H9 (cell line): ENCODE data around the gene PIEZO2. TPM values are rescaled to one million over a fixed set of nuclear protein-coding genes. Genes with fewer than 3 reads are reported as not detected.
"Not testable (repeated sequence)": the region's sequence is repeated elsewhere in the genome, so short reads cannot be mapped to it uniquely, and the experiment has no call there.

Source experiments
- DNase-seq: peaks from one replicate; pipeline ENCODE4 v3.0.0-alpha.2; 2017
- H2AFZ ChIP-seq: one replicate; pipeline ENCODE4 v1.6.1; 2013; ENCODE audit warnings: mild to moderate bottlenecking, low read length, control low read depth, moderate library complexity
- H2AK5ac ChIP-seq: 2 replicates; pipeline ENCODE4 v1.6.1; 2013; ENCODE audit warnings: low read length, control low read depth, mixed read lengths; ENCODE audit not compliant: insufficient read length
- H2BK120ac ChIP-seq: one replicate; pipeline ENCODE4 v1.6.1; 2013; ENCODE audit warnings: low read depth, mild to moderate bottlenecking, low read length, control low read depth, inconsistent platforms; ENCODE audit not compliant: poor library complexity, severe bottlenecking
- H2BK12ac ChIP-seq: 2 replicates; pipeline ENCODE4 v1.6.1; 2013; ENCODE audit warnings: low read length, control low read depth, mixed read lengths, low read depth; ENCODE audit not compliant: insufficient read length
- H2BK15ac ChIP-seq: 2 replicates; pipeline ENCODE4 v1.6.1; 2013; ENCODE audit warnings: low read depth, low read length, control low read depth
- H2BK20ac ChIP-seq: one replicate; pipeline ENCODE4 v1.6.1; 2013; ENCODE audit warnings: low read depth, mild to moderate bottlenecking, low read length, control low read depth, inconsistent platforms; ENCODE audit not compliant: poor library complexity, severe bottlenecking
- H2BK5ac ChIP-seq: 2 replicates; pipeline ENCODE4 v1.6.1; 2013; ENCODE audit warnings: low read length, control low read depth, mixed read lengths; ENCODE audit not compliant: insufficient read length
- H3K14ac ChIP-seq: 2 replicates; pipeline ENCODE4 v1.6.1; 2013; ENCODE audit warnings: low read length, control low read depth; ENCODE audit not compliant: insufficient read depth
- H3K18ac ChIP-seq: 2 replicates; pipeline ENCODE4 v1.6.1; 2013; ENCODE audit warnings: low read depth, mild to moderate bottlenecking, mixed read lengths, low read length, control low read depth; ENCODE audit not compliant: insufficient read length
- H3K23ac ChIP-seq: 2 replicates; pipeline ENCODE4 v1.6.1; 2013; ENCODE audit warnings: low read length, control low read depth, mixed read lengths, low read depth; ENCODE audit not compliant: insufficient read length
- H3K23me2 ChIP-seq: 2 replicates; pipeline ENCODE4 v1.6.1; 2013; ENCODE audit warnings: low read depth, mild to moderate bottlenecking, mixed read lengths, low read length, control low read depth; ENCODE audit not compliant: insufficient read length, poor library complexity, severe bottlenecking
- H3K27ac ChIP-seq: 2 replicates; pipeline ENCODE4 v1.5.1; 2013; ENCODE audit warnings: low read length, control low read depth, mixed read lengths, low read depth; ENCODE audit not compliant: insufficient read length
- H3K27me3 ChIP-seq: 2 replicates; pipeline ENCODE4 v1.6.1; 2013; ENCODE audit warnings: low read length, control low read depth, inconsistent platforms; ENCODE audit not compliant: insufficient read depth
- H3K4ac ChIP-seq: 2 replicates; pipeline ENCODE4 v1.6.1; 2013; ENCODE audit warnings: low read depth, mild to moderate bottlenecking, control low read depth, inconsistent platforms, low read length, moderate library complexity
- H3K4me1 ChIP-seq: 2 replicates; pipeline ENCODE4 v1.6.1; 2013; ENCODE audit warnings: low read length, control low read depth, inconsistent platforms; ENCODE audit not compliant: insufficient read depth
- H3K4me2 ChIP-seq: 2 replicates; pipeline ENCODE4 v1.6.1; 2013; ENCODE audit warnings: low read length, control low read depth, mixed read lengths; ENCODE audit not compliant: insufficient read length, insufficient read depth
- H3K56ac ChIP-seq: 2 replicates; pipeline ENCODE4 v1.6.1; 2013; ENCODE audit warnings: low read depth, mild to moderate bottlenecking, mixed read lengths, low read length, control low read depth; ENCODE audit not compliant: insufficient read length
- H3K79me1 ChIP-seq: 2 replicates; pipeline ENCODE4 v1.6.1; 2013; ENCODE audit warnings: low read depth, mild to moderate bottlenecking, moderate library complexity, low read length, control low read depth, inconsistent platforms; ENCODE audit not compliant: insufficient read depth, poor library complexity, severe bottlenecking
- H3K79me2 ChIP-seq: 2 replicates; pipeline ENCODE4 v1.6.1; 2013; ENCODE audit warnings: low read length, control low read depth, inconsistent platforms; ENCODE audit not compliant: insufficient read depth
- H3K9ac ChIP-seq: 2 replicates; pipeline ENCODE4 v1.6.1; 2013; ENCODE audit warnings: low read length, control low read depth, mixed read lengths; ENCODE audit not compliant: insufficient read length; ENCODE audit errors: extremely low read depth
- H3K9me3 ChIP-seq: one replicate; pipeline ENCODE4 v1.6.1; 2013; ENCODE audit warnings: low read depth, low read length, inconsistent platforms; ENCODE audit not compliant: control insufficient read depth
- H3T11ph ChIP-seq: one replicate; pipeline ENCODE4 v1.6.1; 2013; ENCODE audit warnings: mild to moderate bottlenecking, low read length, control low read depth, inconsistent platforms
- H4K20me1 ChIP-seq: one replicate; pipeline ENCODE4 v1.6.1; 2013; ENCODE audit not compliant: control insufficient read depth, insufficient read length, insufficient read depth
- H4K5ac ChIP-seq: 2 replicates; pipeline ENCODE4 v1.6.1; 2013; ENCODE audit warnings: low read depth, mild to moderate bottlenecking, mixed read lengths, low read length, control low read depth; ENCODE audit not compliant: insufficient read length
- H4K8ac ChIP-seq: replicated peaks from 2 replicates; pipeline ENCODE4 v1.6.1; 2013; ENCODE audit warnings: low read length, control low read depth, mixed read lengths, low read depth; ENCODE audit not compliant: insufficient read length
- H4K91ac ChIP-seq: 2 replicates; pipeline ENCODE4 v1.6.1; 2013; ENCODE audit warnings: low read depth, mild to moderate bottlenecking, moderate library complexity, mixed read lengths, low read length, control low read depth; ENCODE audit not compliant: insufficient read length
- H3K27ac Mint-ChIP-seq, 3 experiments: 2 replicates in 2 of 3; 3 replicates in 1 of 3; pipeline ENCODE4 v1.8.0; 2020 to 2021; ENCODE audit warnings: mixed read lengths in 3 of 3, mild to moderate bottlenecking in 1 of 3, moderate library complexity in 1 of 3
- H3K27me3 Mint-ChIP-seq: 2 replicates; pipeline ENCODE4 v1.8.0; 2021; ENCODE audit warnings: low read depth, mild to moderate bottlenecking, moderate library complexity, mixed read lengths
- H3K36me3 Mint-ChIP-seq, 3 experiments: 2 replicates in 2 of 3; 3 replicates in 1 of 3; pipeline ENCODE4 v1.8.0; 2020 to 2021; ENCODE audit warnings: low read depth in 3 of 3, mixed read lengths in 3 of 3; ENCODE audit not compliant: insufficient read depth in 1 of 3
- H3K4me1 Mint-ChIP-seq, 2 experiments: 2 replicates each; pipeline ENCODE4 v1.8.0; 2020; ENCODE audit warnings: mixed read lengths in 2 of 2
- H3K4me3 Mint-ChIP-seq, 2 experiments: 2 replicates in 1 of 2; 3 replicates in 1 of 2; pipeline ENCODE4 v1.8.0; 2020 to 2021; ENCODE audit warnings: mild to moderate bottlenecking in 2 of 2, mixed read lengths in 2 of 2, moderate library complexity in 1 of 2
- H3K9me3 Mint-ChIP-seq, 2 experiments: 2 replicates in 1 of 2; 3 replicates in 1 of 2; pipeline ENCODE4 v1.8.0; 2020; ENCODE audit warnings: mild to moderate bottlenecking in 2 of 2, mixed read lengths in 2 of 2, moderate library complexity in 1 of 2
- CTCF ChIP-seq: fragments of 200-600 bp; sonication (generic); conservative IDR thresholded peaks from 3 replicates; pipeline ENCODE4 v1.8.0; 2021; ENCODE audit warnings: antibody characterized with exemption, mild to moderate bottlenecking
- WGBS: extraction: QIAGEN DNeasy Blood & Tissue Kit; methylation state at CpG from one replicate; pipeline ENCODE4 v1.1.7; 2013; ENCODE audit warnings: missing lambda C conversion rate, low lambda C conversion rate, mixed read lengths; ENCODE audit not compliant: insufficient read length; ENCODE audit errors: extremely low coverage; 5-methylcytosine and 5-hydroxymethylcytosine counted together
- total RNA-seq: library from RNA; stranded (reverse); gene quantifications from 2 replicates; pipeline ENCODE4 v1.2.1, GENCODE V29; 2021

The PIEZO2 gene
- total RNA-seq, 1 experiment from 2014 or later: 3.9 TPM

DNA sequence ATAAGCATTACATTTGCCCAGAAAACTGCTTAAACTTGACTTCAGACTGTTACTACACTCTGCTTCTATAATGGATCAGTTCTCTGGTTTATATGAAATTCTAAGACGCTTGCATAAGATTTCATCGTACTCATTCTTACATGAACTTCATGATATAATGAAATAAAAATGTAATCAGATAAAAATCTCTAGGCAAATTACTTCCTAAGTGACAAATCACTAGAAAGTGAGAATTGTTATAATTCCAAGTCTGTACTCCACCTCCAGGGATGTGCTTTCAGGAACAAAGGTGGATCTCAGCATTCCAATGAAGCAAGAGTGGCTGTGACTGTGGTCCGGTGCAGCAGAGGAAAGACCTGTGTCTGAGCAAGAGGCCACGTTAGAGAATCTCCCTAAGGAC lies 226.2 kb downstream of the PIEZO2 start:
- H2BK12ac ChIP-seq: no peak overlapping the region

DNA sequence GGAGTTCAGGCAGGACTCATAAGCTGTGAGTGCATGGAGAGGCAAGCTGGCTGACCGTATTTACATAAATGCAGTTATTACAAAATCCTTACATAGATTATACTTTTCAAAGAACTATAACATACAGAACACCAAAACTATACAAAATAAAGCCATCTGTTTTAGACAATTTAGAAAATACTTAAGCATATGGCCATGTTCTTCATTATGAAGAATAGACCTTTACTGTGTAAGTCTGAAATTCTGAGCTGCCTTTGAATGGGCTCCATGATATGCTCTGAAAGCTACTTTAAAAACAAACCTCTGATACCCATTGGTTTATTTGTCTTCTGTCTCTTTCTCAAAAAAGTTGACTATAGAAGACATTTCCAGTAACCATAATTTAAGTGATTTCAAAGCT lies 226.7 kb downstream of the PIEZO2 start:
- H2BK15ac ChIP-seq, H3K4ac ChIP-seq, H2AFZ ChIP-seq, H3K79me2 ChIP-seq, H3T11ph ChIP-seq, H2BK12ac ChIP-seq, H2BK20ac ChIP-seq, H2AK5ac ChIP-seq, H4K8ac ChIP-seq, H2BK120ac ChIP-seq, H3K27me3 Mint-ChIP-seq, H3K79me1 ChIP-seq, H3K18ac ChIP-seq, H3K9me3 ChIP-seq, H4K91ac ChIP-seq, H3K23ac ChIP-seq, H2BK5ac ChIP-seq, H3K4me1 ChIP-seq, H3K9me3 Mint-ChIP-seq, H4K5ac ChIP-seq, H4K20me1 ChIP-seq, H3K14ac ChIP-seq, DNase-seq, H3K4me3 Mint-ChIP-seq, H3K23me2 ChIP-seq, H3K27me3 ChIP-seq, H3K9ac ChIP-seq, H3K56ac ChIP-seq, H3K4me2 ChIP-seq: not testable (repeated sequence)
- WGBS: no CpG with 5 or more reads among the region's 1 CpG
- peak overlapping the region; percentile 5 for H3K27ac ChIP-seq
- Mint-ChIP-seq H3K4me1 (peaks cover 58 to 61% of the 10 kb centered on the region in 2 experiments), H3K36me3 (peaks cover 0 to 14% (median 2%) of the 10 kb centered on the region in 3 experiments; a peak in 3 of 7 replicates), H3K27ac (0 out of 7 replicates have a peak overlapping the region, but pooled peaks of 1 of the 3 experiments have one; percentile 47)

More for the DNA sequence above, 226.2 kb downstream of the PIEZO2 start:
- Histone ChIP-seq H3K23ac (no peak overlapping the region), H3K18ac (no peak overlapping the region), H4K8ac (no peak overlapping the region), H3K79me2 (no peaks in the 10 kb centered on the region), H3T11ph (no peak overlapping the region), H2BK15ac (no peak overlapping the region), H3K56ac (no peak overlapping the region), H2BK5ac (no peak overlapping the region), H4K20me1 (no peaks in the 10 kb centered on the region), H3K9me3 (no peaks in the 10 kb centered on the region), H3K23me2 (no peaks in the 10 kb centered on the region), H4K91ac (no peak overlapping the region), H3K79me1 (no peaks in the 10 kb centered on the region), H2BK20ac (no peak overlapping the region), H2AFZ (no peak overlapping the region), H2BK120ac (no peak overlapping the region), H2AK5ac (no peak overlapping the region), H3K27me3 (no peaks in the 10 kb centered on the region), H3K4ac (no peak overlapping the region), H3K14ac (no peak overlapping the region), H3K4me1 (peaks cover 4% of the 10 kb centered on the region; the same call in 1 of the 2 replicates), H4K5ac (no peak overlapping the region), H3K27ac (no peak overlapping the region), H3K9ac (no peak overlapping the region), H3K4me2 (no peak overlapping the region)
- TF ChIP-seq CTCF: no peak
- H3K4me3 Mint-ChIP-seq: no peak overlapping the region
- no peak for DNase-seq
- no peaks in the 10 kb centered on the region for H3K27me3 Mint-ChIP-seq
- H3K36me3 Mint-ChIP-seq: peaks cover 0 to 14% (median 2%) of the 10 kb centered on the region in 3 experiments; a peak in 3 of 7 replicates
- H3K27ac Mint-ChIP-seq: peak overlapping the region in 1 of 3 experiments; percentile 56; a peak in 1 of 7 replicates
- peaks cover 2 to 3% of the 10 kb centered on the region in 2 experiments; a peak in 2 of 5 replicates for H3K9me3 Mint-ChIP-seq
- peaks cover 62 to 65% of the 10 kb centered on the region in 2 experiments for H3K4me1 Mint-ChIP-seq
- WGBS: no CpG with 5 or more reads among the region's 4 CpGs
